CD14-positive monocyte (primary cell): ENCODE measurements around the gene MRTFA. TPM values are rescaled to one million over a fixed set of nuclear protein-coding genes. Genes with fewer than 3 reads are reported as not detected.
"Not testable (repeated sequence)": the region's sequence is repeated elsewhere in the genome, so short reads cannot be mapped to it uniquely, and the experiment has no call there.

Source experiments
- DNase-seq, 3 donors: peaks; one replicate each; pipeline ENCODE4 v3.0.0-alpha.2; 2011 to 2022
- H2AFZ ChIP-seq: 2 replicates; pipeline ENCODE4 v1.6.0; 2012; ENCODE audit warnings: mild to moderate bottlenecking, low read depth, low read length, inconsistent platforms; ENCODE audit not compliant: insufficient read depth, poor library complexity, severe bottlenecking
- H3K27ac ChIP-seq, 2 donors: 1 replicate in 1 of 2; 2 replicates in 1 of 2; pipeline ENCODE4 v1.5.1; 2012 to 2013; ENCODE audit warnings: low read length in 2 of 2, control low read depth in 1 of 2, inconsistent platforms in 1 of 2, low read depth in 1 of 2, mild to moderate bottlenecking in 1 of 2
- H3K27me3 ChIP-seq, 2 donors: one replicate each; pipeline versions ENCODE4 v1.6.0 to v1.6.1; 2011 to 2013; ENCODE audit warnings: low read length in 2 of 2; ENCODE audit not compliant: control insufficient read depth in 2 of 2, insufficient read depth in 2 of 2
- H3K36me3 ChIP-seq, 2 donors: replicated peaks in 1 of 2; 1 replicate in 1 of 2; 2 replicates in 1 of 2; pipeline versions ENCODE4 v1.5.1 to v1.6.1; 2012 to 2013; ENCODE audit warnings: low read length in 2 of 2, control low read depth in 1 of 2, inconsistent platforms in 1 of 2, mild to moderate bottlenecking in 1 of 2; ENCODE audit not compliant: insufficient read depth in 2 of 2, control insufficient read depth in 1 of 2
- H3K4me1 ChIP-seq, 2 donors: 1 replicate in 1 of 2; 2 replicates in 1 of 2; pipeline versions ENCODE4 v1.5.1 to v1.6.1; 2012 to 2013; ENCODE audit warnings: low read length in 2 of 2, control low read depth in 1 of 2, inconsistent platforms in 1 of 2, mild to moderate bottlenecking in 1 of 2, moderate library complexity in 1 of 2; ENCODE audit not compliant: insufficient read depth in 2 of 2, control insufficient read depth in 1 of 2
- H3K4me2 ChIP-seq: replicated peaks from 2 replicates; pipeline ENCODE3; 2012; ENCODE audit warnings: low read length, moderate library complexity, mild to moderate bottlenecking; ENCODE audit not compliant: poor library complexity, severe bottlenecking; ENCODE audit errors: extremely low read depth
- H3K4me3 ChIP-seq, 3 experiments: fragments of 200-600 bp in 1 of 3; sonication (generic) in 1 of 3; replicated peaks in 1 of 3; 1 replicate in 2 of 3; 2 replicates in 1 of 3; pipeline ENCODE4 v1.5.1; 2011 to 2013; ENCODE audit warnings: low read length in 3 of 3, mild to moderate bottlenecking in 3 of 3, control low read depth in 2 of 3, low read depth in 2 of 3, inconsistent platforms in 1 of 3, moderate library complexity in 1 of 3
- H3K79me2 ChIP-seq: 2 replicates; pipeline ENCODE4 v1.6.0; 2012; ENCODE audit warnings: mild to moderate bottlenecking, control low read depth, inconsistent platforms, low read length, moderate library complexity; ENCODE audit not compliant: insufficient read depth
- H3K9ac ChIP-seq: 2 replicates; pipeline ENCODE4 v1.6.0; 2017; ENCODE audit warnings: low read length, mild to moderate bottlenecking; ENCODE audit not compliant: insufficient read depth, poor library complexity, severe bottlenecking
- H3K9me3 ChIP-seq, 2 donors: replicated peaks in 1 of 2; 1 replicate in 1 of 2; 2 replicates in 1 of 2; pipeline versions ENCODE4 v1.5.1 to v1.6.1; 2012 to 2013; ENCODE audit warnings: low read length in 2 of 2, control low read depth in 1 of 2; ENCODE audit not compliant: control insufficient read depth in 1 of 2, insufficient read depth in 1 of 2
- H4K20me1 ChIP-seq: 2 replicates; pipeline ENCODE4 v1.6.0; 2012; ENCODE audit warnings: mild to moderate bottlenecking, low read length, control low read depth, moderate library complexity; ENCODE audit not compliant: insufficient read depth
- H3K27ac Mint-ChIP-seq, 7 donors: one replicate each; pipeline ENCODE4 v1.8.0; 2020; ENCODE audit warnings: mild to moderate bottlenecking in 7 of 7, mixed read lengths in 7 of 7, moderate library complexity in 6 of 7, inconsistent platforms in 2 of 7
- H3K27me3 Mint-ChIP-seq, 3 donors: one replicate each; pipeline ENCODE4 v1.8.0; 2021 to 2022; ENCODE audit warnings: low read depth in 3 of 3, mild to moderate bottlenecking in 3 of 3, mixed read lengths in 3 of 3, moderate library complexity in 3 of 3, inconsistent platforms in 1 of 3
- H3K36me3 Mint-ChIP-seq, 2 donors: one replicate each; pipeline ENCODE4 v1.8.0; 2020; ENCODE audit warnings: mixed read lengths in 2 of 2, inconsistent platforms in 1 of 2, mild to moderate bottlenecking in 1 of 2
- H3K4me1 Mint-ChIP-seq: one replicate; pipeline ENCODE4 v1.8.0; 2020; ENCODE audit warnings: mild to moderate bottlenecking, mixed read lengths
- H3K4me3 Mint-ChIP-seq, 2 donors: one replicate each; pipeline ENCODE4 v1.8.0; 2020; ENCODE audit warnings: mild to moderate bottlenecking in 2 of 2, mixed read lengths in 2 of 2, moderate library complexity in 1 of 2
- H3K9me3 Mint-ChIP-seq, 7 donors: one replicate each; pipeline ENCODE4 v1.8.0; 2020 to 2022; ENCODE audit warnings: mixed read lengths in 7 of 7, mild to moderate bottlenecking in 6 of 7, moderate library complexity in 6 of 7, inconsistent platforms in 2 of 7
- WGBS: methylation state at CpG from one replicate; pipeline ENCODE4 v1.1.5; 2013; ENCODE audit warnings: missing lambda C conversion rate; ENCODE audit not compliant: insufficient coverage; 5-methylcytosine and 5-hydroxymethylcytosine counted together
- intact Hi-C, 2 donors: fragments of 100-400 bp; cut with micrococcal nuclease; formaldehyde crosslinking; loops; one replicate each; pipeline versions ENCODE4 v1.15.0 to v1.15.1; 2023
- polyA plus RNA-seq, 3 donors: library from polyadenylated mRNA; depleted of rRNA in 1 of 3; unstranded in 2 of 3; stranded (reverse) in 1 of 3; fragments of 300-500 nt in 2 of 3; fragments of >200 nt in 1 of 3; fragmentation: Illumina TruSeq in 2 of 3; gene quantifications; 1 replicate in 2 of 3; 2 replicates in 1 of 3; pipeline ENCODE4 v1.2.3, GENCODE V29; 2012 to 2021
- TF ChIP-seq, protein P1 (sequence below): fragments of 200-600 bp; IDR thresholded peaks from one replicate; pipeline ENCODE4 v1.8.0; 2022; ENCODE audit warnings: antibody characterized with exemption, mild to moderate bottlenecking

MRTFA gene
- polyA plus RNA-seq, 3 donors: 14.1 to 33.8 (median 18.9) TPM

DNA sequence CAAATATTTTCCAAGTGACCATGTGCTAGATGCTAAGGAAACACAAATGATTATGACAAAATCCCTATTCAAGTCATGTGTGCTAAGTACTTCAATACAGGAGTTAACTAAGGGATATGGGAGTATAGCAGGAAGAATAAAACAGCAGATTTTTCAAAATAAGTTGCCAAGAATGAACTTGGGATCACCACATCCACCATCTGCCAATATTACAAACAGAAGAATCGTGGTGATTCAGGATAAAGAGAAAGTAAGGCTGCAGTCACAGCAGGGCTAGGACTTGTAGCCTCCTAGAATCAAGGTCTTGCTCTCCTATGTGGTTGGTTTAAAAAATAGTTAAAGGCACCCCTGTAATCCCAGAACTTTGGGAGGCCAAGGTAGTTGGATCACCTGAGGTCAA lies 34.3 kb downstream of the MRTFA start:
- Mint-ChIP-seq H3K4me1 (peaks cover 18% of the 10 kb centered on the region), H3K4me3 (no peak overlapping the region), H3K36me3 (peaks cover 1 to 5% of the 10 kb centered on the region in 2 donors), H3K9me3 (no peaks in the 10 kb centered on the region), H3K27me3 (peaks cover 0 to 2% (median 0%) of the 10 kb centered on the region in 3 donors), H3K27ac (no peak overlapping the region)
- Histone ChIP-seq H3K4me2 (no peak overlapping the region), H2AFZ (no peak overlapping the region), H3K9me3 (no peaks in the 10 kb centered on the region), H3K27ac (no peak overlapping the region), H3K4me1 (no peaks in the 10 kb centered on the region), H3K36me3 (no peaks in the 10 kb centered on the region), H3K27me3 (no peaks in the 10 kb centered on the region), H3K9ac (no peak overlapping the region), H3K4me3 (no peak overlapping the region), H3K79me2 (peaks cover 100% of the 10 kb centered on the region), H4K20me1 (peaks cover 100% of the 10 kb centered on the region)
- TF ChIP-seq, protein P1, sequence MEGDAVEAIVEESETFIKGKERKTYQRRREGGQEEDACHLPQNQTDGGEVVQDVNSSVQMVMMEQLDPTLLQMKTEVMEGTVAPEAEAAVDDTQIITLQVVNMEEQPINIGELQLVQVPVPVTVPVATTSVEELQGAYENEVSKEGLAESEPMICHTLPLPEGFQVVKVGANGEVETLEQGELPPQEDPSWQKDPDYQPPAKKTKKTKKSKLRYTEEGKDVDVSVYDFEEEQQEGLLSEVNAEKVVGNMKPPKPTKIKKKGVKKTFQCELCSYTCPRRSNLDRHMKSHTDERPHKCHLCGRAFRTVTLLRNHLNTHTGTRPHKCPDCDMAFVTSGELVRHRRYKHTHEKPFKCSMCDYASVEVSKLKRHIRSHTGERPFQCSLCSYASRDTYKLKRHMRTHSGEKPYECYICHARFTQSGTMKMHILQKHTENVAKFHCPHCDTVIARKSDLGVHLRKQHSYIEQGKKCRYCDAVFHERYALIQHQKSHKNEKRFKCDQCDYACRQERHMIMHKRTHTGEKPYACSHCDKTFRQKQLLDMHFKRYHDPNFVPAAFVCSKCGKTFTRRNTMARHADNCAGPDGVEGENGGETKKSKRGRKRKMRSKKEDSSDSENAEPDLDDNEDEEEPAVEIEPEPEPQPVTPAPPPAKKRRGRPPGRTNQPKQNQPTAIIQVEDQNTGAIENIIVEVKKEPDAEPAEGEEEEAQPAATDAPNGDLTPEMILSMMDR: no peak
- no CpG with 5 or more reads among the region's 1 CpG for WGBS
- intact Hi-C loops: no loop called here
- no peak for DNase-seq

DNA sequence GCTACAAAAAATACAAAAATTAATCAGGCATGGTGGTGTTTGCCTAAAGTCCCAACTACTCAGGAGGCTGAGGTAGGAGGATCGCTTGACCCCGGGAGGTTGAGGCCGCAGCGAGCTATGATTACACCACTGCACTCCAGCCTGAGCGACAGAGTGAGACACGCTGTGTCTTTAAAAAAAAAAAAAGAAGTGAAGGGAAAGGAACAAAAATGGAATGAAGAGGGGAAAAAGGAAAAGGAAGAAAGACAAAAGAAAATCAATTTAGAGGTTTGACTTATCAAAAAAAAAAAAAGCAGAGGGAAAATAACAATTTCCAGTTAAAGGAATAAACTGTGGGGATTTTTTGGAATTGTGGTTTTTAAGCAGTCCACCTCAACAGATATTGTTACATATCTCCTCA lies 36.8 kb downstream of the MRTFA start:
- intact Hi-C loops: no loop called here
- H3K9ac ChIP-seq: no peak overlapping the region

DNA sequence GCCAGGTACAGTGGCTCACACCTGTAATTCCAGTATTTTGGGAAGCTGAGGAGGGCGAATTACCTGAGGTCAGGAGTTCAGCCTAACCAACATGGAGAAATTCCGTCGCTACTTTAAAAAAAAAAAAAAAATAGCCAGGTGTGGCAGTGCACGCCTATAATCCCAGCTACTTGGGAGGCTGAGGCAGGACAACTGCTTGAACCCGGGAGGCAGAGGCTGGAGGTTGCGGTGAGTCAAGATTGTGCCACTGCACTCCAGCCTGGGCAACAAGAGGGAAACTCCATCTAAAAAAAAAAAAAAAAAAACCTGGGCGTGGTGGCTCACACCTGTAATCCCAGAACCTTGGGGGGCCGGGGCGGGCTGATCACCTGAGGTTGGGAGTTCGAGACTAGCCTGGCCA lies 37.8 kb downstream of the MRTFA start:
- intact Hi-C loops, H3K27me3 ChIP-seq, H3K9me3 ChIP-seq, H3K27me3 Mint-ChIP-seq, DNase-seq, H3K36me3 ChIP-seq, H3K9ac ChIP-seq, H2AFZ ChIP-seq, H3K36me3 Mint-ChIP-seq, H3K27ac Mint-ChIP-seq, H3K27ac ChIP-seq, H3K4me3 ChIP-seq, H3K4me2 ChIP-seq, H3K4me3 Mint-ChIP-seq, H3K9me3 Mint-ChIP-seq: not testable (repeated sequence)
- 100% methylated on average over 2 of the region's 10 CpGs for WGBS
- H3K4me1 Mint-ChIP-seq: peaks cover 26% of the 10 kb centered on the region
- H3K79me2 ChIP-seq: peaks cover 99% of the 10 kb centered on the region
- peaks cover 0 to 13% of the 10 kb centered on the region in 2 donors for H3K4me1 ChIP-seq
- peaks cover 100% of the 10 kb centered on the region for H4K20me1 ChIP-seq

More for the DNA sequence above, 36.8 kb downstream of the MRTFA start:
- peaks cover 100% of the 10 kb centered on the region for H4K20me1 ChIP-seq
- no peak overlapping the region for H3K4me3 ChIP-seq
- H3K9me3 Mint-ChIP-seq: no peaks in the 10 kb centered on the region
- H2AFZ ChIP-seq: no peak overlapping the region
- no peaks in the 10 kb centered on the region for H3K36me3 ChIP-seq
- H3K27ac Mint-ChIP-seq: peak overlapping the region in 2 of 7 donors; percentile 15 to 84
- H3K9me3 ChIP-seq: no peaks in the 10 kb centered on the region
- peaks cover 0 to 2% (median 0%) of the 10 kb centered on the region in 3 donors for H3K27me3 Mint-ChIP-seq
- TF ChIP-seq, protein P1: no peak
- peaks cover under 1 to 1% of the 10 kb centered on the region in 2 donors for H3K36me3 Mint-ChIP-seq
- H3K4me1 Mint-ChIP-seq: peaks cover 26% of the 10 kb centered on the region
- no peak overlapping the region for H3K4me2 ChIP-seq
- WGBS: 83% methylated on average over 2 of the region's 6 CpGs
- peaks cover 99% of the 10 kb centered on the region for H3K79me2 ChIP-seq
- no peak overlapping the region for H3K27ac ChIP-seq
- no peak overlapping the region for H3K4me3 Mint-ChIP-seq
- peaks cover 0 to 13% of the 10 kb centered on the region in 2 donors for H3K4me1 ChIP-seq
- H3K27me3 ChIP-seq: no peaks in the 10 kb centered on the region
- no peak for DNase-seq
